Activated CD8-positive, alpha-beta memory T cell treated with anti-CD3 and anti-CD28 coated beads, Interleukin-2, amount 50 U/mL, for 24 hours (primary cell): ENCODE measurements around the gene PPP6R1.

Source experiments
- DNase-seq: peaks from one replicate; pipeline ENCODE4 v3.0.0-alpha.2; 2020; ENCODE audit errors: extremely low read depth

PPP6R1 gene

DNA sequence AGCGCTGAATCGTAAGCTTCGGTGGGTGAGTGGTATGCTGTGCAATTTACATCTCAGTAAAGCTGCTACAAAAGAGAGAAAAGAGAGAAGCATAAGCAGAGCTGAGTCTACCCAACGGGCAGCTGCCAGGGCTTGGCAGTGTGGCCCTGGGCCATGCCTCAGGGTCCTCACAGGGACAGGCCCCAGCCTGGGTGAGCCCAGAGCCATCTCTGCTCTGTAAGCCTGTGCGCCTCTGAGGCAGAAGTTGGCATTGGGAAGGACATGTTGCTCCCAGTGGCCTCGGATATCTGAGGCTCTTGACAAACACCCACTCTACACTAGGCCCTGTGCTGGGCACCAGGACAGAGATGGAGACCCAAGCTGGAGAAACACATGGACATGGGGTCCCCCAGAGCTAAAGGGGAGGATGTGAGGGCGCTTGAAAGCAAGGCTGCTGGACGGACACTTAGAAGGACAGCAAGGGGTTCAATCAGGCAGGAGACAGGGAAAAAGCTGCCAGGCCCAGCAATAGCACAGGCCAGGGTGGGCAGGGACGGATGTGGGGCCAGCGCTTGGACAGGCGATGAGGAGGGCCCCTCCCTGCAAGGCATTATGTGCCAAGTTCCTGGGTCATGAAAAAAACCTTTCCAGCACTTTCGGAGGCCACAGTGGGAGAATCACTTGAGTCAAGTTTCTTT is 14.7 kb downstream of the PPP6R1 start:
- no peak for DNase-seq

DNA sequence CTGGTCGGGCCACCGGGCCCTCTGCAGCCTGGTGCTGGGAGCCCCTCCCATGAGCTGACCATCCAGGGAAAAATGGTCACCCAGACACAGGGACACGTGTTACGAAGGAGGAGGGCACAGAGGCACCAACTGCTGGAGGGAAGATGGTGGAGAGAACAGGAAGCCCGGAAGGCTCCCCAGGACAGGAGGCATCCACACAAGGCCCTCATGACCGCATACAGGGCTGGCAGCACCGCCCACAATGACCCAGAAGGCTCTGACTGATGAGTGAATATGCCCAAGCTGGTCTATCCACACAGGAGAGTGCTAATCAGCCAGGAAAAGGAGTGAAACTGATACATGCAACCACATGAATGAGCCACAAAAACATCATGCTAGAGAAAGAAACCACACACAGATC is 16.3 kb downstream of the PPP6R1 start:
- DNase-seq, result no peak

- no peak for DNase-seq
Observed at GRCh38 chr19:55241935-55242464, 16.8 kb downstream of the PPP6R1 start.

DNA sequence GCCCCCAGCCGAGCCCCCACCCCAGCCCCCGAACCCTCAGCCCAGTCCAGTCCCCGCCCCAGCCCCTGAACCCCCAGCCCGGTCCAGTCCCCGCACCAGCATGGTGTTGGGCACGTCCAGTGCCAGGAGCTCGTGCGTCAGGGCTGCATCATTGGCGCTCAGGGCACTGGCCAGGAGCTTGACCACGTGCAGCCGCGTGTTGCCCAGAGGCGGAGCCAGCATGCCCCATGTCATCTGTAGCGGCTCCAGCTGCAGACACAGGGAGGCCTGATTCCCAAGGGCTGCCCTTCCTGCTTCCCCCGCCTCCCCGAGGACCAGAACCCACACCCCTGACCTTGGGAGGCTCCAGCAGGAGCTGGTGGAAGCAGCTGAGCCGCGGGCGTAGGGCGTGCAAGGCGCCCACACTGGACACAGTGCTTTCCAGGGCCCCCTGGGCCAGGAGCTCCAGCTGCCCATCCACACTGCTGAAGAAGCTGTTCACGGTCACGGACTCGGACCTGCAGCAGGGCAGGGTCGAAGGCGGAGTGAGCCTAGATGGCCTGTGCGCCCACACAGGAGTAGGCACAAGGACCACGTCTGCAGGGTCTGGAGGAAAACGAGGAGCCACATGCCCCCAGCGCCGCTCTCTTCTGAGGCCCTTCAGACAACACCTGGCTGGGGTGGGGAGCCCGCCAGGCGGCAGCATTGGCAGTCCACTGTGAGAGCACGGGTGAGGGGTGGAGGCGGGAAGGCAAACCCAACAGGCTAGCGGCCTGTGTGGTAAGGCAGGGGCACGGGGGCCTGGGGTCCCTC is 17.5 kb downstream of the PPP6R1 start:
- no peak for DNase-seq

DNA sequence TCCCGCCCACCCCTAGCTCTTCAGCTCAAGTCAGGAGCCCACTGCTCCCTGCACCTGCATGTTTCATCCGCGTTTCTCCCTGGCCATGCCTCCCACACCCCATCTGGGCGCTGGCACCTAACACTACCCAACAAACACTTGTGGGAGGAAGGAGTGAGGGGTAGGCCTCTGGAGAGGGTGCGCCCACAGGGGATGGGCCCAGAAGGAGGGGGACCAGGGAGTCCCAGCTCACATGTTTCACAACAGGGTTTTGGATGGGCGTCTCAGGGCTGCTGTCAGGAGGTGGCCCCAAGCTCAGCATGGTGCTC is 18.1 kb downstream of the PPP6R1 start:
- no peak for DNase-seq

DNA sequence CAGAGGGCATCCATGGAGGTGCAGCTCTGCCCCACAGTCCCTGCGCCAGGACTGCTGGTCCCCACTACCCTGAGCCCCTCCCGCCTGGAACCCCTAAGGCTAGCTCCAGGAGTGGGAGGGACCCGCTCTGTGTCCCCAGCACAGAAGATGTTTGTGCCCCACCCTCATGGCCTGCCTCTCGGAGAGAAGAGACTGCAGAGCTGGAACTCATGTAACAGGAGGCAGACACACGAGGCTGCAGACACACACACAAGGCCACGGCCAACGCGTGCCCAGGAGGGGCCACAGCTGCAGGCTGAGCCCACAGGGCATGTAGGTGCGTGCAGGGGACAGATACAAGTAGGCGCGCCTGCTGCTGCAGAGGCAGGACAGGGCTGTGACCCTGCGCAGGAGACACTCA is 19.8 kb downstream of the PPP6R1 start:
- no peak for DNase-seq

DNA sequence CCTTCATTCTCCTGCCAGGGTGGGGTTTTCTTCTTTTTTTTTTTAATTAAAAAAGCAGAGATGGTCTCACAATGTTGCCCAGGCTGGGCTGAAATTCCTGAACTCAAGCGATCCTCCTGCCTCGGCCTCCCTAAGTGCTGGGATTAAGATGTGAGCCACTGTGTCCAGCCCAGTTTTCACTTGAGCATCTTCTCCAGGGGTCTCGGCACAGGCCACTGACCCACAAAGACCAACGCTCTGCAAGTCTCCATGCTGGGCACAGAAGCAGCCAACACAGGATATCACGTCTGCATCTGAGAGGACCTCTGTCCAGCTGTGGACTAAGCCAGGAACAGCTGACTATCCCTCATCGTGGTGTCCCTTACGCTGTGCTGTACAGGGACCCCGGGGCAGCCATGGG is 20.8 kb downstream of the PPP6R1 start:
- DNase-seq, result no peak

GRCh38 chr19:55232986-55233385 is 25.8 kb downstream of the PPP6R1 start:
- DNase-seq, result no peak

DNA sequence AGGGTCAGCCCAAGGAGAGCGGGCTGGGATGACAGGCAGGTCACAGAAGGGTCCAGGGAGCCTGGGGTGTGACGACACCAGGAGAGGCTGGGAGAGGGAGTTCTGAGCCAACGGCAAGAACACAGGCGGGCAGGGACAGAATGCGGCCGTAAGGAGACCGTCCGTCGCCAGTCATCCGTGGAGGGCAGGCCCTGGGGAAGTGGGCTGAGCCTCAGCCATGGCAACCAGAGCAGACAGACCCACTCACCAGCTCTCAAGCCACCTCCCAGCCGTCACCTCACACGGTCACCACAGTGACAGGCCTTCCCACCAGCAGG is 26.6 kb downstream of the PPP6R1 start:
- no peak for DNase-seq

- DNase-seq, result no peak
Observed at GRCh38 chr19:55231391-55232285, 27.2 kb downstream of the PPP6R1 start.

- DNase-seq, result no peak
Observed at GRCh38 chr19:55230780-55231179, 28.0 kb downstream of the PPP6R1 start.

DNA sequence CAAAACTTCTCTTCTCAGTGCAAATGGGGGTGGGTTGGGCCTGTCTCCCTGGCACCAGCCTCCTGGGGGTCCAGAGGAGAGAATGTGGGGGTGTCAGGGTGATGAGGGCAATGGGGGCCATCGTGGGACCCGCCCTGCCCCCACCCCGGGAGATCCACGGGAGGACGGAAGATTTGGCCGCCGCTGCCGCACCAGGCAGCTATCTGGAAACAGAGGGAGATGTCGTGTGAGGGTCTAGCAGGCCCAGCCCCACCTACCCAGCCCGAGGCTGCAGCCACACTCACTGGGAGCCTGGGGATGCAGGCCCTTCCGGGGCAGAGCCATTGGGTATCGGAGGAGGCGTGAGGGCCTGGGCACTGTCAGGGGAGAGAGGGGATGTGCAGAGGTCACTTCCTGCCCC is 28.5 kb downstream of the PPP6R1 start:
- DNase-seq, result no peak

- no peak for DNase-seq
Observed at GRCh38 chr19:55229789-55230182, 29.0 kb downstream of the PPP6R1 start.

- no peak for DNase-seq
Observed at GRCh38 chr19:55229145-55229788, 29.6 kb downstream of the PPP6R1 start.

DNA sequence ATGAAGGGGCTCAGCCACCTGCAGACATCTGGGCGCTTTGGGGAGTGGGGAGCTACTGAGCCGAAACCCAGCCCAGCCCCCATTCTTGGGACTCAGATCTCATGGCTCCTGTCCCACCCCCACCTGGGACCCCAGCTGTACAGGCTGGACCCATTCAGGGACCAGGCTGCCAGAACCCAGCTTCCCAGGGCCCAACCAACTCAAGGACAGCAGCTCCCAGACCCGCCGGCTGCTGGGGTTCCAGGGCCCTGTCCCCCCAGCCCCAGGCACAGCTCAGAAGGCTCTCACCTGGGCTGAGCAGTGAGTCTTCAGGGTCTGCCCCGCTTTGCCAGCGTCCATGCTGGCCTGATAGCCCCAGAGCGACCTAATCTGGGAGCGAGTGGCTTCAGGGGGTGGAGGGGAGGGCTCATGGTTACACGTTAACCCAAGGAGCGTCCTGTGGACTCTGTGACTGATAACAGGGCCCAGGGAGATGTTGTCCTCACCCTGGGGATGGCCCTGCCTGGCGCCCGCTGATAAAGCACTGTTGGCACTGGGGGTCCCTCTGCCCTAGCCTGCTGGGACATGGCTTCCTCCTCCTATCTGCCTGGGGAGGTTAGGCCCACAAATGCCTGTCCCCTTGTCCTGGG is 30.3 kb downstream of the PPP6R1 start, which contains the start of gene TMEM86B:
TSS of gene TMEM86B (minus strand) at position 361 of the 629 bp plus-strand sequence. CDS start at position 339, 22 bp downstream.
- no peak for DNase-seq

GRCh38 chr19:55228015-55228391 is 30.8 kb downstream of the PPP6R1 start:
- no peak for DNase-seq

- no peak for DNase-seq
Observed at GRCh38 chr19:55227241-55228014, 31.4 kb downstream of the PPP6R1 start.

DNA sequence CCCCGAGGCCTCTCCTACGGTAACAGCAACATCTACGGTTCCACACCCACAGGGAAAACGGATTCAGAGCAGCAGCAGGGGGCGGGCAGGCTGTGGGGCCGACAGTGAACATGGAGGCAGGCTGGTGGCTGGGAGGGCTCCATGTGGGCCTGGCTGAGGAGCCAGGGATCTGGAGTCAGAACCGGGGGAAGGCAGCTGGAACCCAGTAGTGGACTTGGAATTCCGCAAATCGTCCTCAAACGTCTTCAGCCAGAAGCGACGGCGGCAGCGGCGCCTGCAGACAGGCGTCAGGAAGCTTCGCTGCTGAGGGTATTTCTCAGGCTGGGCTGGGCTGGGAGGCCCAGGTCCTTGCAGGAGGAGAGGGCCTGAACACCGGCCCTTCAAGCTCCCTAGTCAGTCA is 32.0 kb downstream of the PPP6R1 start:
- DNase-seq, result no peak

DNA sequence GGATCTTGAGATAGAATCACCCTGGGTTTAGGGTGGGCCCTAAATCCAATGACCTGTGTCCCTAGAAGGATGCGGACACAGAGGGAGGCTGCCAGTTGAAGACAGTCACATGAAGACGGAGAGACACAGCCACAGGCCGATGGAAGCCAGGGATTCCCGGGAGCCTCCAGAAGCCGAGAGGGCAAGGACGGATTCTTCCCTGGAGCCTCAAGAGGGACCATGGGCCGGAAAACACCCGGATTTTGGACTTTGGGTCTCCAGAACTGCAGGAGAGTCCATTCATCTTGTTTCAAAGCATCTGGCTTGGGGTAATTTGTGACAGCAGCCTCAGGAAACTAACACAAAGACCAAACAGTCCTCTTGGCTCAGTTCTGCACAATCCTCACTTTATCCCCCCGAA is 32.5 kb downstream of the PPP6R1 start:
- no peak for DNase-seq

DNA sequence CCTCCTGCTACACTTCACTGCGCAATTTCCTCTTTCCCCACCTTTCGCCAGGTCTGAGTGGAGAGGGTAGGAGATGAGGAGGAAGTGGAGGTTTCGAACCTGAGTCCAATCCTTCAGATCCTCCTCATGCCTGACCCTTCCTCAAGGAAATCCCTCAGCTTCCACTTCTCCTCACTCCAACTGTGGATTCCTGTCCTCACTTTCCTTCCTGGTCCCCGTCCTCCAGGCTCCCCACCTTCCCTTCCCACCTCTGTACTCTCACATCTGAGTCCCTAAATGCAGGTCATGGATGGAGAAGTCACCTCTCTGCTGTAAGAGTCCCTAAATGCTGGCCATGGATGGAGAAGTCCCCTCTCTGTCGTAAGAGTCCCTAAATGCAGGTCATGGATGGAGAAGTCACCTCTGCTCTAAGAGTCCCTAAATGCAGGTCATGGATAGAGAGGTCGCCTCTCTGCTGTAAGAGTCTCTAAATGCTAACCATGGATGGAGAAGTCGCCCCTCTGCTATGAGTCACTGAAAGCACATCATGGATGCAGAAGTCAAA is 33.3 kb downstream of the PPP6R1 start:
- no peak for DNase-seq
